ENCODE results near the gene GPC6.

DNA sequence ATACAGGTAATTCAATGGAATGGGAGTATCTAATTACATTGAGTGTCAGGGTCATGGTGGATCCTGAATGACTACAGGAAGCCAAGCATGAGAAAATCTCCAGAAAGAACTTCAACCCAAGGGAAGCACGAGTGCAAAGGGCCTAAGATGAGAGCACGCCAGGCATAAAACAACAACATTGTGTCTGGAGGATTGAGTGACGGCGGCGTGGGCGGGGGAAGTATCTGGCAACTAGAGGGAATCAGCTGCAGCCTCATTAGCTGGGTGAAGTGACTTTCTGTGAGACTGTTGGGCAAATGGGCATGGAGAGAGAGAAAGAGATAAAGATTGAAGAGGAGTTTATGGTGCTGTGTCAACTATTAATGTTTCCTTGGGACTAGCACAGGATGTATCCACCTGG is 194.3 kb downstream of the GPC6 start:
- TF ChIP-seq POLR2A (IDR thresholded peaks at IDR 0.05) (no peak), CTCF (IDR thresholded peaks at IDR 0.05 in 8 of 11, conservative IDR thresholded peaks at IDR 0.05 in 3 of 11) (no peak)
